GM21423 (cell line): ENCODE data around the gene EPN2.
"Not testable (repeated sequence)": the region's sequence is repeated elsewhere in the genome, so short reads cannot be mapped to it uniquely, and the experiment has no call there.

ENCODE experiments used
- ATAC-seq: cut with Tn5 transposase; IDR thresholded peaks from one replicate; pipeline ENCODE4 v1.9.1; 2021; ENCODE audit warnings: mild to moderate bottlenecking, moderate library complexity; ENCODE audit not compliant: unreplicated experiment

Gene EPN2

DNA sequence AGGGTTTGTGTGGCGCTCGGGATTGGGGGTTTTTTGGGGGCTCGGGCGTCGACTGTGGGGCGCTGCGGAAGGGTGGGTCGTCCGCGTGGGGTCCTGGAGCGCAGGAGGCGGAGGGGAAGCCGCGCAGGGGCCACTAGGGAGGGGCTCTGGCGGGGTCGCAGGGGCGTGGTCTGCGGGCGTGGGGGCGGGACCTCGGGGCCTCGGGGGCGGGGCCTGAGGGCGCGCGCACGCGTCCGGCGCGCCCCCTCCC lies at the start of gene EPN2:
Gene EPN2, plus strand, starts transcription at position 228 of the 250 bp plus-strand sequence. CDS start 45,754 bp downstream, outside the sequence.
- not testable (repeated sequence) for ATAC-seq

DNA sequence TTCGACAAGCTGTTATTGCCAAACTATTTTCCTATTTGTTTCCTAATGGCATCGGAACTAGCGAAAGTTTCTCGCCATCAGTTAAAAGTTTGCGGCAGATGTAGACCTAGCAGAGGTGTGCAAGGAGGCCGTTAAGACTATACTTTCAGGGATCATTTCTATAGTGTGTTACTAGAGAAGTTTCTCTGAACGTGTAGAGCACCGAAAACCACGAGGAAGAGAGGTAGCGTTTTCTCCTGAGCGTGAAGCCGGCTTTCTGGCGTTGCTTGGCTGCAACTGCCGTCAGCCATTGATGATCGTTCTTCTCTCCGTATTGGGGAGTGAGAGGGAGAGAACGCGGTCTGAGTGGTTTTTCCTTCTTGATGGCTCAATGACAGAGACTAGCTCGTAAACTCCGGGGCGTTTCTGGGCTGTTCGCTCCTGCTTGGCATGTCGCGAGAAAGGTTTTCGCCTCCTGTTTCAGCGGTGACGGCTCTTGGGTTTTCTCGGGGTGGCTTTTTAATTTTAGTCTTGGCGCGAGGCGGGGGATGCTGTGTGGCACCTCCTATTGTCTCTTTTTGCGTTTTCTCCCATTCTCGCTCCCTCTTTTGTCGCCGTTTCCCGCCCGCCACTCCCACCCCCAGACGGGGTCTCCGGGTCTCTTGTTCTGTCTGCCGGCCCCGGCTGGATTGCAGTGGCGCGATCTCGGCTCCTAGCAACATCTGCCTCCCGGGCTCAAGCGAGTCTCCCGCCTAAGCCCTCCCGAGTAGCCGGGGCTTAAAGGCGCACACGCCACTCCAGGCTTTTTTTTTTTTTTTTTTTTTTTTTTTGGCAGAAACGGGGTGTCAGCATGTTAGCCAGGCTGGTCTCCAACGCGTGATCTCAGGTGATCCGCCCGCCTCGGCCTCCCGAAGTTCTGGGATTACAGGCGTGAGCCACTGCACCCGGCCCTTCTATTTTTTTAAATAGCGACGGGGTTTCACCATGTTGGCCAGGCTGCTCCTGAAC lies 49.0 kb upstream of the EPN2 start:
- peak; percentile 32 for ATAC-seq

DNA sequence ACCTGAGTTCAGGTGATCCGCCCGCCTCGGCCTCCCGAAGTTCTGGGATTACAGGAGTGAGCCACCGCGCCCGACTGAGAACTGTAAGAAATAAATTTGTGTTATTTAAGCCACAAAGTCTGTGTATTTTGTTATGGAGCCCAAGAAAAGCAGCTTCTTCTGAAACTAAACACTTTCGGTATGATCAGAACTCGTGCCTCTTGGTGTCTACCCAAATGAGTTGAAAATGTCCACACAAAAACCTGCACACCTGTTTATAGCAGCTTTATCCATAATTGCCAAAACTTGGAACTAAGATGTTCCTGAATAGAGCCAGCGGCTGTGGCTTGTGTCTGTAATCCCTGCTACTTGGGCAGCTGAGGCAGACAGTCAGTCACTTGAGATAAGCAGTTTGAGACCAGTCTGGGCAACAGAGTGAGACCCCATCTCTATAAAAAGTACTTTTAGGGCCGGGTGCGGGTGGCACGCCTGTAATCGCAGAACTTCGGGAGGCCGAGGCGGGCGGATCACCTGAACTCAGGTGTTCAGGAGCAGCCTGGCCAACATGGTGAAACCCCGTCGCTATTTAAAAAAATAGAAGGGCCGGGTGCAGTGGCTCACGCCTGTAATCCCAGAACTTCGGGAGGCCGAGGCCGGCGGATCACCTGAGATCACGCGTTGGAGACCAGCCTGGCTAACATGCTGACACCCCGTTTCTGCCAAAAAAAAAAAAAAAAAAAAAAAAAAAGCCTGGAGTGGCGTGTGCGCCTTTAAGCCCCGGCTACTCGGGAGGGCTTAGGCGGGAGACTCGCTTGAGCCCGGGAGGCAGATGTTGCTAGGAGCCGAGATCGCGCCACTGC lies 48.1 kb upstream of the EPN2 start:
- ATAC-seq = peak; percentile 66

DNA sequence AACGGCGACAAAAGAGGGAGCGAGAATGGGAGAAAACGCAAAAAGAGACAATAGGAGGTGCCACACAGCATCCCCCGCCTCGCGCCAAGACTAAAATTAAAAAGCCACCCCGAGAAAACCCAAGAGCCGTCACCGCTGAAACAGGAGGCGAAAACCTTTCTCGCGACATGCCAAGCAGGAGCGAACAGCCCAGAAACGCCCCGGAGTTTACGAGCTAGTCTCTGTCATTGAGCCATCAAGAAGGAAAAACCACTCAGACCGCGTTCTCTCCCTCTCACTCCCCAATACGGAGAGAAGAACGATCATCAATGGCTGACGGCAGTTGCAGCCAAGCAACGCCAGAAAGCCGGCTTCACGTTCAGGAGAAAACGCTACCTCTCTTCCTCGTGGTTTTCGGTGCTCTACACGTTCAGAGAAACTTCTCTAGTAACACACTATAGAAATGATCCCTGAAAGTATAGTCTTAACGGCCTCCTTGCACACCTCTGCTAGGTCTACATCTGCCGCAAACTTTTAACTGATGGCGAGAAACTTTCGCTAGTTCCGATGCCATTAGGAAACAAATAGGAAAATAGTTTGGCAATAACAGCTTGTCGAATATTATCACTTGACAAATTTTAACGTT lies 47.3 kb upstream of the EPN2 start:
- not testable (repeated sequence) for ATAC-seq

DNA sequence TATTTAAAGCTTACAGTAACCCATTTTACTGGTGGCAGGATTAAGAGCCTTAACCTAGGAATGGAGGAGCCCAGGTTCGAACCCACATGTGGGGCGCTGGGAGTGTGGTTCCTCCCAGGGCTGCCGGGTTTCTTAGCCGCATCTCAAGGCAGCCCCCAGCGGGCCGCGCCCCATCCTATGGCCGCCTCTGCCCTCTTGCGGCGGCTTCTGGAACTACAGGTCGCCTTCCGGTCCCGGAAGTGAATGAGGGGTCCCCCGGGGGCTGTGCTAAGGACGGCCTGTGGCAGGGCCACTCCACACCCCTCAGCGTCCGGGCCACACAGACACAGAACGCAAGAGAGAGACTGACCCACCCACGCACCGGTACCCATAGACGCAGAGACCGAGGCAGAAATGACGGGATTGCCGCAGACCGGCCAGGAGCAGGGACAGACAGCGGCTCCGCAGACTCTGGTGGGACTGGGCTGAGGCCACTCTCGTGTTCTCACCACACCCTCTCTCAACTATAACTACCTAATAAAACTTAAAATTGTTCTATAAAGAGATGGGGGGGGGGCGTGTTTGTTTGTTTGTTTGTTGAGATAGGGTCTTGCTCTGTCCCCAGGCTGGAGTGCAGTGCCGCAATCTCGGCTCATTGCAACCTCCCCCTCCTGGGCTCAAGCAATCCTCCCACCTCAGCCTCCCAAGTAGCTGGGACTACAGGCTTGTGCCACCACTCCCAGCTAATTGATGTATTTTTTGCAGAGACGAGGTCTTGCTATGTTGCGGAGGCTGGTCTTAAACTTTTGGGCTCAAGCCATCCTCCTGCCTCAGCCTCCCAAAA lies 40.6 kb upstream of the EPN2 start:
- ATAC-seq = peak; percentile 86

DNA sequence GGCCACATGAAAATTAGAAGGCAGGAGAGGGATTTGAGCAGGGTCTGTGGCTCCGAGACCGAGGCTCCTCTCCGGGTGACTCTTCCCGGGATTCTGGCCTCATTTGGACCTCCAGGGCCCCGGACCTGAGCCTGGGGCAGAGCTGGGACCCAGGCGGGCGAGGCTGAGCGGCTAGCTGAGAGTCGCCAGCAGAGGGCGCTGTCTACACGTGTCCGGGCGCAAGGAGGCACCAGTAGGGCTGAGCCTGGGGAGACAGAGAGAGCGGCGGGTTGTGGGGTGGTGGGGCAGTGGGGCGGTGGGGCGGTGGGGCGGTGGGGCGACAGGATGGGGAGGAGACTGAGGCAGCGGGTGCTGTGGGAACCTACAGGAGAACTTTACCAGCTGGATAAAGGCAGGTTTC lies 34.7 kb upstream of the EPN2 start:
- peak; percentile 73 for ATAC-seq

DNA sequence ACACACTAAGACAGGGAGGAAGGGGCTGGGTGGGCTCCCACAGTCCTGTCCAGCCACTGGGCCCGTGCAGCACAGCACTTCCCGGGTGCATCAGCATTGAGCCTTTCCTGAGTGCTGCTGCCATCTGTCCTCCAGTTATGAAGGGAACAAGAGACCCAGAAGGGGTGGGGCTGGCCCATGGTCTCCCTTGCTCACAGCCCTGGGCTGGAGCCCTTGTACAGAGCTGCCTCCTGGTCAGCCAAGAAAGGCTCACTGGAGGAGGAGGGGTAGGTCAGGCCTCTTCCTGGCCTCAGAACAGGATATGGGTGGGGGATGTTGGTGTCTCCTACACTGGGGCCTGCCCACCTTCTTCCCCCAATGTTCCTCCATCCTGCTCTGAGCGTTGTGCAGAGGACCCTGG lies 33.7 kb upstream of the EPN2 start:
- not testable (repeated sequence) for ATAC-seq

DNA sequence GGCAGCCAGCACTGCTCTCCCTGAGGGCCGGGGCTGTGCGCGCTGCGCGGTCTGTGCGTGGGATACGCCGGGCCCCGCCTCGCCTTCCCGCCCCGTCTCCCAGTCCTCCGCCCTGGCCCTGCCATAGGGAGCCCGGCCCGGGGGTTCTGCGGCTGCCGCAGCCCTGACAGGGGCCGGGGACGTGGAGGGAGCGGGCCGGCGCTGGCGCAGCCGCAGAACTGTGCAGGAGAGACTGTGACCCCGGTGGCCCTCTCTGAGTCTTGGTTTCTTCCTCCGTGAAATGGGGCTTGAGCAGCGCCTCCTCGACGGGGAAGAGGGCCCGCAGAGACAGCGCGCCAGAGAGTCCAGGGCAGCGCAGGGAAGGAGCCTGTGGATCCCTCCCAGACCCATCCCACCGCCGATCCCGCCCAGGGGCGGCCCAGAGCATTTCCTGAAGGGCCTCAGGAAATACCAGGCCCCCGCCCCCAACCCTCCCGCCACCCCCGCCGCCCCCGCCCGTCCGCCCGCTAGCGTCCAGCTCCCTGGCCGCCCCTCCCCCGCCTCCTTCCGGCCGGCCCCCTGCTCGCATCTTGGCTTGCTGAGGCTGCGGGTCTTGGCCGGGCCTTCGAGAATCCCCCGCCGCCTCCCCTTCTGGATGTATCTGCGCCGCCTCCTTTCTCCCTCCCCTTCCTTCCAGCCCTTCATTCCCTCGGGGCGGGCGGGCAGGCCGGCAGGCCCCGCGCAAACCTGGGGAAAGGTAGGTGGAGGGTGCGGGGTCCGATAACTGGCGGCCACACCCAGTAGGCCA lies 21.9 kb upstream of the EPN2 start:
- not testable (repeated sequence) for ATAC-seq

DNA sequence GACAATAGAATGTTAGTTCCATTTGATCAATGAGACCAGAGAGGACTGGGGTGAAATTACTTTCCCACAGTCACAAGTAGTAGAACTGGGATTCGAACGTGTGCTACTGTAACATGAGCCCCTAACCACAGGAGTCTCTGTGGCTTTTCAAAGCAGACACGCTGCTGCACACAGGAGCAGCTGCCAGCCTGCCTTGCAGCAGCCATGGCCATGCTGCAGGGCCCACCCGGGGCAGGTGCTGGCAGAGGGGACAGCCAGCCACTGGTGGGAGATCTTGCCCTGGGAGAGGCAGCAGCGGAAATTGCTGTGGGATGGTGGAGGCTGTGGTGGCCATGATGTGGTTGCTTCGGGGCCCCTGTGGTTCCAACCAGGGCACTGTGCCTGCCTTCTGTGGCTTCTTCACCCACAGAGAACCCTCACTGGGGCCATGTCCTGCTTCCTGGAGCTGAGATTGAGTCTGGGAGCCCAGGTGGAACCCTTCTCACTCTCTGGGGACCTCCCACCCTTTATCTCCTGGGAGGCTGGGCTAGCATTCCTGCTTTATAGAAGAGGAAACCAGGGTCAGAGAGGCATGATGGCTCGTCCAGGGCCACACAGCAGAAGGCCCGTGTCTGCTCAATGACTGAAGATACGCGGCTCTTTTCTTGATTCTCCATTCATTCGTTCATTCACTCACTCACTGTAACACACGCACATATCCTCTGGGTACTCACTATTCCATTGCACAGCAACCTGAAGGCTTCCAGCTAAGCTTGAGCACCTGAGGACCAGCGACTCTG lies 20.8 kb upstream of the EPN2 start:
- not testable (repeated sequence) for ATAC-seq

DNA sequence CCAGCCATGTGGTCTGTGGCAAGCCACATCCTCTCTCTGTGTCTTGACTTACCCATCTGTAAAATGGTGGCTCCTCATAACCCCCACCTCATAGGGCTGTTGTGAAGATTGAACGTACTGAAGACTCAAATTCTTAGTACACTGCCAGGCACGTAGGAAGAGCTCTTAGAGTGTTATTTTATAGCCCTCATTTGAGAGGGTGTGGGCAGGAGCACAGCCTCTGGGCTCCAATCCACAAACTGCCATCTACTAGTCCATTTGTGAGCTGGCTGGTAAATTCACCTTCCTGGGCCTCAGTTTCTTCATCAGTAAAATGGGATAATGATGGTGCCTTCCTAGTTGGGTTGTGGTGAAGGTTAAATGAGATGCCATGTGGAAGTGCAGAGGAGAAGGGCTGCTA lies 18.3 kb upstream of the EPN2 start:
- ATAC-seq = not testable (repeated sequence)

DNA sequence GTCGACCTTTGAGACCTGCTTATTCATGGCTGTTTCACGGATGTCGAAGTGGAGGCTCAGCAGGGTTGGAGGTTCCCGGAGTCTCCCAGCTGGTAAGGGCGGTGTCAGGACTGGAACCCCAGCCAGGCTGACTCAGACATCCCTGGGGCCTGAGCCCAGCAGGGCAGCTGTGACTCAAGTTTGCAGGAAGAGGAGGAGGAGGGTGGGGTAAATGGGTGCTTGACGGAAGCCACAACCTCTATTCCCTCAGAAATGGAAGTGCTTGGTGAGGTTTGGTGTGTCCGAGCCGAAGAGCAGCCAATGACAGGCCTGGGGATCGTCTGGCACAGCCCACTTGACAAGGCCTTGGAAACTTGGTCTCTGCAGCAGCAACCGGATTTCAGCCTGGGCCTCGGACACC lies 17.8 kb upstream of the EPN2 start:
- not testable (repeated sequence) for ATAC-seq

DNA sequence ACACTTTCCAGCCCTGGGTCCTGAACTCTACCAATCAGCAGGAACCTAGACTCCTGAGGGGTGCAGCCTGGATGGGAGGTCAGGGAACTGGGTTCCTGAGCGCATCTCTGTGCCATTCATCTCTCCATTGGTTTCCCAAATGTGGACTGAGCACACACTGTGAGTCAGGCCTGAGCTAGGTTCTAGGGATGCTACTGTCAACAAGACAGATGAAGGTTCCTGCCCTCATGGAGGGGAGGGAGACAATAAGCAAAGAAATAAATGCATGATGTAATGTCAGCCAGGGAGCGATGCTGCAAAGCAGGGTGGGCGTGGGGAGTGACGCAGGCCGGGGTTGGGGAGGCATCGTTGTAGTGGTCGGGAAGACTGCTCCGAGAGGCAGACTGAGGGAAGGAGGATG lies 17.0 kb upstream of the EPN2 start:
- ATAC-seq = not testable (repeated sequence)

DNA sequence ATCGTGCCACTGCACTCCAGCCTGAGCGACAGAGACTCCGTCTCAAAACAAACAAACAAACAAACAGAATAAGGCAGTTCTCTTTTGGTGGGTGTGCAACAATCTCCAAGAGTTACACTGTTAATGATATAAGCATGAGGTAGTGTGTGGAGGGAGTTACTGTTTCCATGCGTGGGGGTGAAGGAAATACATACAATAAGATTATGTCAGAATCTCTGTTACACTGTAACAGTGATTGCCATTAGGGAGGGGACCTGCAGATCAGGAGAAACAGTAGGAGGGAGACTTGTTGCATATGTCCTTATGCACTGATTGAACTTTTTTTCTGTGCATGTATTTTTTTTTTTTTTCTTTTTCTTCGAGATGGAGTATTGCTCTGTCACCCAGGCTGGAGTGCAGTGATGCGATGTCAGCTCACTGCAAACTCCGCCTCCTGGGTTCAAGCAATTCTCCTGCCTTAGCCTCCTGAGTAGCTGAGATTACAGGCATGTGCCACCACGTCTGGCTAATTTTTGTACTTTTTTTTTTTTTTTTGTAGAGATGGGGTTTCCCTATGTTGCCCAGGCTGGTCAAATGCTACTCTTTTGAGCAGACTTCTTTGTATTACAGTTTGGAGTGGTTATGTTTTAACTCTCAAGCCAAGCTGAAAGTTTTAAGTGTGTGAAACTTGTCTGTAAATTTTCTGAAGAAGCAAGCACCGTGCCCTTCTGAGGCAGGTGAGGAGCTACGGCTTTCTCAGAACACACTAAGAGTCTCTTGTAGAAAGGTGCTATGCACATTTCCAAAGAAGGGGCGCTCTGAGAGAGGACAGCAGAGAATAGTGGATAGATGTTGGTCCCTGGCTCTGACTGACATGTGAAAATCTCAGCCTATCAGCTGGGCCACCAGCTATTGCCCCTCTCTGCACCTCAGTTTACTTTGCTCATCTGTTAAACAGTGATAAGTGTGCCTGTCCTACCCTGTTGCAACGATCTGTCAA lies 10.3 kb upstream of the EPN2 start:
- ATAC-seq = not testable (repeated sequence)

DNA sequence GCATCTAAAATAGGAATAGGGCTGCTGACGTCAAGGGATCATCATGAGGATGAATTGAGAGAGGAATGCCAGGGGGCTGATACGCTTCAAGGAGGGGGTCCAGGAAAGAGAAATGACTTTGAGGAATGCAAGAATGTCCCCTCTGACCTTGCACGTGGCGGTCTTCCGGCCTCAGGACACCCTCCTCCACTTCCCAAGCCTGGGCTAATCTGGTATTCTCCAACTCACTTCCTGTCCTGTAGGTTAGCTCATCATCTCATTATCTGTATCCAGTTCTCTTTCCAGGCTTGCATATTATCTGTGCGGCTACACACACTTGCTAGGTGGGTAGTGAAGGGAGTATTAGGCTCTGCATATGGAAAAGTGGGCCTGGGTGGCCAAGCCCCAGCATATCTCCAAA lies 2.5 kb upstream of the EPN2 start:
- not testable (repeated sequence) for ATAC-seq

DNA sequence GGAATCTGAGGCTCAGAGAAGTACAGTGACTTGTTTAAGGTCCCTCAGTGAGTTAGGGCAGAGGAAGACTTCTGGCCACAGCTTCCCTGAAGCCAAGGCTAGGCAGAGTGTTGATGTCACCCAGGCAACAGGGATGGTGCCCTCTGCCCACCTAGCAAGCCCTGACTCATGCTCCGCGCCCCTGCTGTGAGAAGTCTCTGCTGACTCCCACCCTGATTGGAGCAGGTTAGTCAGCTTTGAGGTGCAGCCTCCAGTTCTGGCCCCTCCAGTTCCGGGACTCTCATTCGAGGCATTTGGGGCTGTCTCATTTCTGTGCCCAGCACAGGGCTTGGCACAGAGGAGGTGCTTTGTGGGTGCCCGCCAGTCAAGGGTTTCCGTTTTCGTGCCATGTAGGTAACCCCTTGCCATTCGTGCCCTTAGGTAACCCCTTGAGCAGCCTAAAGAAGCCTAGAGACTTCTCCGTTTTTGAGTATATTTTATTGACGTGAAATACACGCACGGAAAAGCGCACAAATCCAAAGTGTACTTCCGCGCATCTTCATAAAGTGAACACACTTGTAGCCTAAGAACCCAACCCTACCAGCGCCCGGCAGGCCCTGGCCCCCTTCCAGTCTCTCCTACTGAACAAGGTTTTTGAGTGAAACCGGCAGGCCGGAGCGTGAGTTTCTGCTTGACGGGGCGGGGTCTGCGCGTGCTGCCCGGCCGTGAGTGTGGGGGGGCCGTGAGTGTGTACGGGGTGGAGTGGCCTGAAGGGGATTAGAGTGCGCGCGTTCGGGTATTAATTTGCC lies 621 bp upstream of the EPN2 start:
- ATAC-seq = peak; percentile 16

DNA sequence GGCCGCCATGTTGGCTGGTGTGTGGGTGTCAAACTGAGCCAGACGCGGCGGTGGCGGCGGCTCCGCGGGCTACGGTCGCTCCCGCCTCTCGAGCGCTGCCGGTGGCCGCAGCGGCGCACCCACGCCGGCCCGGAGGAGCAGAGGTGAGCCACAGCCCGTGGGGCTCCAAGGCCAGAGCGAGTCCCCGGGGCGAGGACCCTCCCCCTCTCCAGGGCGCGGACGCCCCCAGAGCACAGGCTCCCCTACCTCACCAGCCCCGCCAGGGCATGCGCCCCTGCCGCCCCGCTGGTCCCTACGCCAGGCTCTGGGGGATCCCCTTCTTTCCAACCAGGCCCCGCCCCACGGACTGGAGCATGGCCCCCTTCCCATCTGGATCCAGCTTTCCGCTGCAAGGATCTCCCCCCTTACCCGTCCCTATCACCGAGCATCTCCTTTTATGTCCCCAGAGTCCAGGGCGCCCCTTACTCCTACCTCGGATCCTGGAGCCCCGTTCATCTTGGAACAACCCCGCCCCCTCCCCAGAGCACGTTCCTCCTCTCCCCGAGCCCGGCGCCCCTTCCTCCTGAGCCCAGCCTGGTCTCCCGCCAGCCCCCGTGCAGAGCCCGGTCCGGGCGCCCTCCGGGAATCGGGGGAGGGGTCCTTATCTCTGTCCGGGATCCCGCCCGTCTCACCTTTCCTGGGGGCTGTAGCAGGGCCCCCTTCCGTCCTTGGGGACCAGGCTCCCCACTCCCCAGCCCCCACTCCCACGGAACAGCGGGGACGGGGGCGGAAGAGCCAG lies 412 bp downstream of the EPN2 start:
- ATAC-seq = peak; percentile 58
